ENCODE results near the gene KIFC3.

GRCh38 chr16:57818377-57819064 lies 16.2 kb upstream of the KIFC3 start:
- no peak for TF ChIP-seq CTCF (IDR thresholded peaks at IDR 0.05; ENCODE audit: low read depth, low read length)
- TF ChIP-seq POLR2A (IDR thresholded peaks at IDR 0.05; ENCODE audit: extremely low read depth, insufficient read length) = no peak
